Osteoblast (primary cell): ENCODE data around the gene RUNX2. TPM values are rescaled to one million over a fixed set of nuclear protein-coding genes. Genes with fewer than 3 reads are reported as not detected.

Experiments
- DNase-seq: peaks from one replicate; pipeline ENCODE4 v3.0.0; 2011; ENCODE audit warnings: low spot score, mixed read lengths; ENCODE audit not compliant: insufficient read length; ENCODE audit errors: missing footprints
- H2AFZ ChIP-seq: 2 replicates; pipeline ENCODE4 v1.6.0; 2011; ENCODE audit warnings: mild to moderate bottlenecking, low read length
- H3K27ac ChIP-seq: 2 replicates; pipeline ENCODE4 v1.5.1; 2011; ENCODE audit warnings: mild to moderate bottlenecking, low read depth, low read length, moderate library complexity
- H3K27me3 ChIP-seq: 2 replicates; pipeline ENCODE4 v1.6.0; 2012; ENCODE audit warnings: mild to moderate bottlenecking, control low read depth, inconsistent platforms, low read length, moderate library complexity; ENCODE audit not compliant: insufficient read depth
- H3K36me3 ChIP-seq: 2 replicates; pipeline ENCODE4 v1.5.1; 2011; ENCODE audit warnings: mild to moderate bottlenecking, low read length, control low read depth, moderate library complexity; ENCODE audit not compliant: insufficient read depth
- H3K4me1 ChIP-seq: 2 replicates; pipeline ENCODE4 v1.5.1; 2011; ENCODE audit warnings: mild to moderate bottlenecking, low read length, control low read depth, moderate library complexity; ENCODE audit not compliant: insufficient read depth
- H3K4me2 ChIP-seq: 2 replicates; pipeline ENCODE4 v1.6.0; 2011; ENCODE audit warnings: mild to moderate bottlenecking, low read length; ENCODE audit not compliant: insufficient read depth
- H3K4me3 ChIP-seq: fragments of 200-600 bp; sonication (generic); 3 replicates; pipeline ENCODE4 v1.5.1; 2012; ENCODE audit warnings: mild to moderate bottlenecking, low read length, inconsistent platforms; ENCODE audit not compliant: insufficient read depth
- H3K79me2 ChIP-seq: 2 replicates; pipeline ENCODE4 v1.6.0; 2012; ENCODE audit warnings: mild to moderate bottlenecking, low read length, control low read depth, inconsistent platforms; ENCODE audit not compliant: insufficient read depth
- H3K9me3 ChIP-seq: 2 replicates; pipeline ENCODE4 v1.5.1; 2011; ENCODE audit warnings: low read depth, low read length, control low read depth
- H4K20me1 ChIP-seq: 2 replicates; pipeline ENCODE4 v1.6.0; 2012; ENCODE audit warnings: mild to moderate bottlenecking, low read length, control low read depth; ENCODE audit not compliant: insufficient read depth
- total RNA-seq: library from RNA; depleted of rRNA; stranded (reverse); fragments of >200 nt; gene quantifications from 2 replicates; pipeline ENCODE4 v1.2.3, GENCODE V29; 2012
- TF ChIP-seq, protein P1 (sequence below): IDR thresholded peaks from 2 replicates; pipeline ENCODE4 v1.5.1; 2011; ENCODE audit warnings: mild to moderate bottlenecking, low read depth, low read length, moderate library complexity; ENCODE audit errors: extremely low read depth

RUNX2 gene
- total RNA-seq, 1 donor: 30.0 TPM

DNA sequence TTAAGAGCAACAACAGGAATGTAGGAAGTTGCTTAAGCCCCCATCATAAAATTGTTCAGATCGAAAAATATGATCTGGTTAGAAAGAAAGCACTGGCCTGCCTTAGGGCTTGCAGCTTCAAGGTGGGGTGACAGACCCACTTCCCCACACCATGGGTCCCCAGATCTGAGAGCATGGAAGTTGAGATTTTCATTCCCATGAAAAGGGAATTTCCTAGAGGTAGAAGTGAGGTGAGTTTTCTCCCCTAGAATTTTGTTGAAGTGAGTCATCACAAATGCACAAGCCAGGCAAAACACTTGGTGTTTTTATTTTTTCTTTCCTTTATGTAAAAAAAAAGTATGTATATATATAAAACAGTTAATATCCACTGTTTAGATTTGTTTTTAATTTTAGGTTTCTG is 263.2 kb downstream of the RUNX2 start:
- Histone ChIP-seq H3K36me3 (no peaks in the 10 kb centered on the region), H3K27ac (peak overlapping the region; percentile 67), H2AFZ (no peak overlapping the region), H3K4me2 (peak overlapping the region; percentile 31), H3K9me3 (no peaks in the 10 kb centered on the region), H3K79me2 (no peaks in the 10 kb centered on the region), H3K27me3 (no peaks in the 10 kb centered on the region), H3K4me1 (peaks cover 24% of the 10 kb centered on the region), H3K4me3 (no peak overlapping the region), H4K20me1 (no peaks in the 10 kb centered on the region)
- TF ChIP-seq, protein P1, sequence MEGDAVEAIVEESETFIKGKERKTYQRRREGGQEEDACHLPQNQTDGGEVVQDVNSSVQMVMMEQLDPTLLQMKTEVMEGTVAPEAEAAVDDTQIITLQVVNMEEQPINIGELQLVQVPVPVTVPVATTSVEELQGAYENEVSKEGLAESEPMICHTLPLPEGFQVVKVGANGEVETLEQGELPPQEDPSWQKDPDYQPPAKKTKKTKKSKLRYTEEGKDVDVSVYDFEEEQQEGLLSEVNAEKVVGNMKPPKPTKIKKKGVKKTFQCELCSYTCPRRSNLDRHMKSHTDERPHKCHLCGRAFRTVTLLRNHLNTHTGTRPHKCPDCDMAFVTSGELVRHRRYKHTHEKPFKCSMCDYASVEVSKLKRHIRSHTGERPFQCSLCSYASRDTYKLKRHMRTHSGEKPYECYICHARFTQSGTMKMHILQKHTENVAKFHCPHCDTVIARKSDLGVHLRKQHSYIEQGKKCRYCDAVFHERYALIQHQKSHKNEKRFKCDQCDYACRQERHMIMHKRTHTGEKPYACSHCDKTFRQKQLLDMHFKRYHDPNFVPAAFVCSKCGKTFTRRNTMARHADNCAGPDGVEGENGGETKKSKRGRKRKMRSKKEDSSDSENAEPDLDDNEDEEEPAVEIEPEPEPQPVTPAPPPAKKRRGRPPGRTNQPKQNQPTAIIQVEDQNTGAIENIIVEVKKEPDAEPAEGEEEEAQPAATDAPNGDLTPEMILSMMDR: no peak
- no peak for DNase-seq

- H3K27ac ChIP-seq: no peak overlapping the region
- no peaks in the 10 kb centered on the region for H4K20me1 ChIP-seq
- no peaks in the 10 kb centered on the region for H3K27me3 ChIP-seq
- H3K4me1 ChIP-seq: peaks cover 24% of the 10 kb centered on the region
- no peaks in the 10 kb centered on the region for H3K9me3 ChIP-seq
- H2AFZ ChIP-seq: no peak overlapping the region
- no peak overlapping the region for H3K4me3 ChIP-seq
- no peaks in the 10 kb centered on the region for H3K79me2 ChIP-seq
- TF ChIP-seq, protein P1: no peak
- H3K36me3 ChIP-seq: no peaks in the 10 kb centered on the region
- H3K4me2 ChIP-seq: no peak overlapping the region
- no peak for DNase-seq
Observed at GRCh38 chr6:45591890-45592289, 263.8 kb downstream of the RUNX2 start.

DNA sequence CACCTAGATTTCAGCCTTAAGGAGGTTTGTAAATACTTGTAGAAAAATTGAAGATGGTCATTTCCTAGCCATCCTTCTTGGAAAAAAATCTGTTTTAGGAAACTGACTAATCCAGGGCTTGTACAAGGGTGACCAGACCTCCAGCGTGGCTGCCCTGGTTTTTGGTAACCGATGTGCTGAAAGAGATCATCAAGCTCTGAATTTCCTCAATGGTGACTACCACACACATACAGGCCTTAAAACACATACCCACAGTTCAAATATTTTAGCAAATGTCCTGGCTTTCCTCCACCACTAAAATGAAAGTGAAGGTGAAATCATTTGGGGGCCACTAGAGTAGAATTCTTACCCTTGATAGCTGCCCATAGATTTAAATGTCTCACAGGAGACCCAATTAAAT is 264.9 kb downstream of the RUNX2 start:
- no peak overlapping the region for H3K4me3 ChIP-seq
- H3K4me1 ChIP-seq: peaks cover 24% of the 10 kb centered on the region
- H2AFZ ChIP-seq: no peak overlapping the region
- H3K27ac ChIP-seq: no peak overlapping the region
- H4K20me1 ChIP-seq: no peaks in the 10 kb centered on the region
- H3K79me2 ChIP-seq: no peaks in the 10 kb centered on the region
- TF ChIP-seq, protein P1: no peak
- no peaks in the 10 kb centered on the region for H3K27me3 ChIP-seq
- H3K36me3 ChIP-seq: no peaks in the 10 kb centered on the region
- no peak for DNase-seq
- peak overlapping the region; percentile 25 for H3K4me2 ChIP-seq
- no peaks in the 10 kb centered on the region for H3K9me3 ChIP-seq

GRCh38 chr6:45595010-45595851 is 267.1 kb downstream of the RUNX2 start:
- TF ChIP-seq, protein P1: no peak
- H3K4me3 ChIP-seq: no peak overlapping the region
- no peaks in the 10 kb centered on the region for H3K36me3 ChIP-seq
- no peak overlapping the region for H2AFZ ChIP-seq
- no peaks in the 10 kb centered on the region for H4K20me1 ChIP-seq
- peaks cover 20% of the 10 kb centered on the region for H3K4me1 ChIP-seq
- DNase-seq: no peak
- H3K79me2 ChIP-seq: no peaks in the 10 kb centered on the region
- no peaks in the 10 kb centered on the region for H3K9me3 ChIP-seq
- no peak overlapping the region for H3K4me2 ChIP-seq
- no peak overlapping the region for H3K27ac ChIP-seq
- H3K27me3 ChIP-seq: no peaks in the 10 kb centered on the region
